HepG2 (cell line): Measurements from ENCODE around the gene SMIM8. TPM values are rescaled to one million over a fixed set of nuclear protein-coding genes. Genes with fewer than 3 reads are reported as not detected.
A peak's percentile ranks its signal among the peaks of the same experiment; 100 is the strongest.

ENCODE experiments used
- ATAC-seq: fragments of 200-7000 bp; cut with Tn5 transposase; 3 replicates; pipeline ENCODE4 v1.9.1; 2020; ENCODE audit warnings: mild to moderate bottlenecking, moderate library complexity
- BruUV-seq: library from RNA; stranded (reverse); fragments of 400-500 nt; replicated peaks from 2 replicates; lab custom pipeline; 2021; lab: Mats Ljungman, UMichigan
- CTCF ChIA-PET: fragments of 300-600 bp; formaldehyde crosslinking; extraction: SDS; loops from one replicate; lab custom pipeline; 2021; ENCODE audit warnings: low total read pairs, inconsistent platforms, low intra/inter-chr PET ratio; lab: Yijun Ruan, JAX
- POLR2A ChIA-PET: fragments of 350-600 bp; sonication (Branson Sonifier 250); formaldehyde crosslinking; loops from one replicate; lab custom pipeline; 2020; ENCODE audit warnings: antibody characterized with exemption, inconsistent platforms; lab: Yijun Ruan, JAX
- DNase-seq: peaks from one replicate; pipeline ENCODE4 v3.0.0-alpha.2; 2015; ENCODE audit warnings: low spot score
- FAIRE-seq: peaks from 3 replicates; lab custom pipeline; 2011; peaks lifted over from hg19 to GRCh38; lab: Jason Lieb, UNC
- H2AFZ ChIP-seq: one replicate; pipeline ENCODE4 v1.6.1; 2011; ENCODE audit warnings: low read length, inconsistent platforms
- H3K27ac ChIP-seq: fragments of 300-600 bp; 3 replicates; pipeline ENCODE4 v1.8.0; 2011; ENCODE audit warnings: mixed run types, mild to moderate bottlenecking, mixed read lengths, low read length, inconsistent platforms; ENCODE audit not compliant: insufficient read depth; ENCODE audit errors: extremely low read length
- H3K27me3 ChIP-seq, 2 experiments: fragments of 200-600 bp in 1 of 2; 2 replicates in 1 of 2; 3 replicates in 1 of 2; pipeline versions ENCODE4 v1.6.0 to v1.8.0; 2011; ENCODE audit warnings: low read length in 2 of 2, mild to moderate bottlenecking in 2 of 2, moderate library complexity in 2 of 2, inconsistent platforms in 1 of 2; ENCODE audit not compliant: insufficient read depth in 2 of 2, control insufficient read depth in 1 of 2
- H3K36me3 ChIP-seq, 2 experiments: fragments of 200-600 bp in 1 of 2; replicated peaks in 1 of 2; 2 replicates in 1 of 2; 3 replicates in 1 of 2; pipeline versions ENCODE4 v1.5.1 to v1.8.0; 2011; ENCODE audit warnings: low read length in 2 of 2, inconsistent platforms in 1 of 2; ENCODE audit not compliant: insufficient read depth in 2 of 2, control insufficient read depth in 1 of 2
- H3K4me1 ChIP-seq: 2 replicates; pipeline ENCODE4 v1.5.1; 2012; ENCODE audit warnings: low read length, inconsistent platforms; ENCODE audit not compliant: insufficient read depth
- H3K4me2 ChIP-seq: 2 replicates; pipeline ENCODE4 v1.6.0; 2011; ENCODE audit warnings: low read depth, low read length, inconsistent platforms
- H3K4me3 ChIP-seq, 3 experiments: fragments of 200-600 bp in 1 of 3; sonication (generic), shearing (Covaris generic) in 1 of 3; replicated peaks in 1 of 3; 2 replicates each; pipeline ENCODE4 v1.5.1; 2011 to 2016; ENCODE audit warnings: low read length in 3 of 3, inconsistent platforms in 2 of 3, low read depth in 2 of 3, mild to moderate bottlenecking in 2 of 3, control low read depth in 1 of 3, mixed read lengths in 1 of 3; ENCODE audit not compliant: insufficient read depth in 1 of 3
- H3K79me2 ChIP-seq: one replicate; pipeline ENCODE4 v1.6.1; 2011; ENCODE audit warnings: low read length, inconsistent platforms; ENCODE audit not compliant: insufficient read depth
- H3K9ac ChIP-seq: 2 replicates; pipeline ENCODE4 v1.6.0; 2011; ENCODE audit warnings: mild to moderate bottlenecking, low read depth, low read length, inconsistent platforms; ENCODE audit not compliant: insufficient read depth
- H3K9me3 ChIP-seq: 2 replicates; pipeline ENCODE4 v1.5.1; 2012; ENCODE audit warnings: mild to moderate bottlenecking, low read length
- H4K20me1 ChIP-seq: 2 replicates; pipeline ENCODE4 v1.6.0; 2011; ENCODE audit warnings: inconsistent platforms, mild to moderate bottlenecking, low read length, moderate library complexity; ENCODE audit not compliant: insufficient read depth
- HMGXB3 ChIP-seq: sonication (generic); formaldehyde crosslinking; IDR thresholded peaks from 2 replicates; pipeline ENCODE4 v1.4.0; 2020; ENCODE audit warnings: missing genetic modification reagents, borderline replicate concordance
- PHF20 ChIP-seq: sonication (generic); formaldehyde crosslinking; IDR thresholded peaks from 2 replicates; pipeline ENCODE4 v1.5.0; 2020; ENCODE audit warnings: mild to moderate bottlenecking, missing genetic modification reagents
- SMC3 ChIP-seq: IDR thresholded peaks from 2 replicates; pipeline ENCODE4 v1.6.1; 2011; ENCODE audit warnings: low read length, improper control_type of control experiment
- ZBTB26 ChIP-seq: IDR thresholded peaks from 2 replicates; pipeline ENCODE4 v1.6.1; 2016; ENCODE audit warnings: missing compliant biosample characterization, missing genetic modification reagents, borderline replicate concordance
- ZMYM2 ChIP-seq: sonication (generic); formaldehyde crosslinking; IDR thresholded peaks from 2 replicates; pipeline ENCODE4 v1.8.0; 2022; ENCODE audit warnings: mild to moderate bottlenecking, missing genetic modification reagents
- ZNF263 ChIP-seq: sonication (generic); formaldehyde crosslinking; IDR thresholded peaks from 2 replicates; pipeline ENCODE4 v1.4.0; 2020; ENCODE audit warnings: missing genetic modification reagents
- ZNF574 ChIP-seq: sonication (generic); formaldehyde crosslinking; IDR thresholded peaks from 2 replicates; pipeline ENCODE4 v1.4.0; 2020; ENCODE audit warnings: missing genetic modification reagents
- ZNF704 ChIP-seq: sonication (generic); formaldehyde crosslinking; IDR thresholded peaks from 2 replicates; pipeline ENCODE4 v1.8.1; 2023; ENCODE audit warnings: mild to moderate bottlenecking, inconsistent platforms, moderate library complexity, missing genetic modification reagents, borderline replicate concordance
- WGBS: methylation state at CpG from one replicate; pipeline ENCODE4 v1.1.6; 2017; ENCODE audit warnings: low lambda C conversion rate; 5-methylcytosine and 5-hydroxymethylcytosine counted together
- in situ Hi-C: cut with HindIII; loops from 2 replicates; pipeline ENCODE4 v1.10.0; 2017; ENCODE audit warnings: low pct_unique_long_range_greater_than_20kb; ENCODE audit not compliant: extremely low pct_ligation_motif_present
- intact Hi-C: fragments of 100-400 bp; cut with micrococcal nuclease; formaldehyde crosslinking; loops from one replicate; pipeline ENCODE4 v1.10.0; 2022; ENCODE audit not compliant: unreplicated experiment
- polyA plus RNA-seq, 8 experiments: library from polyadenylated mRNA; depleted of rRNA in 3 of 8; stranded (reverse) in 7 of 8; unstranded in 1 of 8; fragments of >200 nt; fragmentation: Illumina TruSeq in 4 of 8; extraction: Trizol in 4 of 8; gene quantifications; 2 replicates each; pipeline versions ENCODE4 v1.2.1 to v1.2.3, GENCODE V29; 2011 to 2016; ENCODE audit warnings: low read depth in 4 of 8, missing spikeins in 1 of 8, mixed read lengths in 1 of 8; ENCODE audit not compliant: insufficient read depth in 1 of 8
- total RNA-seq, 5 experiments: library from RNA; depleted of rRNA; stranded (reverse); fragments of >200 nt; fragmentation: Illumina TruSeq; extraction: Trizol; gene quantifications; 2 replicates each; pipeline ENCODE4 v1.2.3, GENCODE V29; 2016; ENCODE audit warnings: low read depth in 1 of 5

SMIM8 gene
- total and polyA plus RNA-seq, 2 of the 13 experiments (the other 11 are each of a cell fraction or from before 2014, with no cell fraction given) = 4.8 to 10.0 TPM

- in situ Hi-C loops (no loop called here), intact Hi-C loops (no loop called here)
- ChIA-PET POLR2A (no interaction called here), CTCF (no interaction called here)
- Histone ChIP-seq H3K9ac (no peak overlapping the region), H3K4me2 (no peak overlapping the region), H3K4me1 (no peaks in the 10 kb centered on the region), H3K79me2 (no peaks in the 10 kb centered on the region), H3K27ac (no peak overlapping the region), H3K36me3 (no peaks in the 10 kb centered on the region), H3K27me3 (no peaks in the 10 kb centered on the region), H2AFZ (no peak overlapping the region), H4K20me1 (no peaks in the 10 kb centered on the region), H3K9me3 (no peaks in the 10 kb centered on the region), H3K4me3 (no peak overlapping the region)
- DNase-seq = no peak
- 47% methylated on average over 3 of the region's 3 CpGs for WGBS
- BruUV-seq = no TSS peak
- no peak for TF ChIP-seq ZBTB26 (CRISPR knock-in tag)
- FAIRE-seq = no peak
- ATAC-seq = no peak
These were observed 62.1 kb downstream of the SMIM8 start for GRCh38 chr6:87384449-87384848.

GRCh38 chr6:87391334-87391733, 68.9 kb downstream of the SMIM8 start:
- intact Hi-C loops = loop anchor here (1.0 to 5.0 kb wide), 7 partner anchors 69 to 1481 kb away; partner anchors contain the start of genes SMIM8 and ZNF292
- BruUV-seq = no TSS peak
- no peak overlapping the region for H3K9ac ChIP-seq
- FAIRE-seq (peak; percentile 67), DNase-seq (peak; percentile 52), ATAC-seq (peak; percentile 99)
- H2AFZ ChIP-seq = no peak overlapping the region
- in situ Hi-C loops = no loop called here
- H3K27me3 ChIP-seq = no peaks in the 10 kb centered on the region
- no peak overlapping the region for H3K27ac ChIP-seq
- H3K4me1 ChIP-seq = no peaks in the 10 kb centered on the region
- no peaks in the 10 kb centered on the region for H3K9me3 ChIP-seq
- no peak overlapping the region for H3K4me3 ChIP-seq
- H3K79me2 ChIP-seq = no peaks in the 10 kb centered on the region
- CTCF ChIA-PET = interaction anchor here (1.1 to 1.4 kb wide), 2 partner anchors 69 to 252 kb away, joined by 3 to 5 read pairs; partner anchors contain the start of gene SMIM8
- POLR2A ChIA-PET = no interaction called here
- 12% methylated on average over 3 of the region's 3 CpGs for WGBS
- H4K20me1 ChIP-seq = no peaks in the 10 kb centered on the region
- no peaks in the 10 kb centered on the region for H3K36me3 ChIP-seq
- no peak overlapping the region for H3K4me2 ChIP-seq
- TF ChIP-seq SMC3 (peak; percentile 71), ZNF704 (CRISPR knock-in tag) (no peak), ZNF574 (0 out of 2 replicates have a peak, but pooled peaks have one; percentile 37), PHF20 (no peak), ZMYM2 (CRISPR knock-in tag) (no peak), HMGXB3 (no peak), ZNF263 (CRISPR knock-in tag) (no peak)
